Immature natural killer cell (primary cell): ENCODE measurements around the gene COQ10A. TPM values are rescaled to one million over a fixed set of nuclear protein-coding genes. Genes with fewer than 3 reads are reported as not detected.
"Not testable (repeated sequence)": the region's sequence is repeated elsewhere in the genome, so short reads cannot be mapped to it uniquely, and the experiment has no call there.

Experiments used
- DNase-seq, 3 donors: peaks; one replicate each; pipeline ENCODE4 v3.0.0; 2022; ENCODE audit warnings: mixed read lengths in 1 of 3
- H3K27ac Mint-ChIP-seq, 6 donors: one replicate each; pipeline ENCODE4 v1.8.0; 2020; ENCODE audit warnings: mixed read lengths in 6 of 6, mild to moderate bottlenecking in 5 of 6, inconsistent platforms in 4 of 6, moderate library complexity in 3 of 6
- H3K27me3 Mint-ChIP-seq, 3 donors: one replicate each; pipeline ENCODE4 v1.8.0; 2020 to 2021; ENCODE audit warnings: low read depth in 3 of 3, mild to moderate bottlenecking in 3 of 3, mixed read lengths in 3 of 3, moderate library complexity in 3 of 3, inconsistent platforms in 1 of 3
- H3K36me3 Mint-ChIP-seq, 3 donors: one replicate each; pipeline ENCODE4 v1.8.0; 2020; ENCODE audit warnings: mixed read lengths in 3 of 3, inconsistent platforms in 2 of 3, mild to moderate bottlenecking in 2 of 3
- H3K4me1 Mint-ChIP-seq, 2 donors: one replicate each; pipeline ENCODE4 v1.8.0; 2020; ENCODE audit warnings: inconsistent platforms in 2 of 2, mild to moderate bottlenecking in 2 of 2, mixed read lengths in 2 of 2, moderate library complexity in 1 of 2
- H3K4me3 Mint-ChIP-seq, 5 donors: one replicate each; pipeline ENCODE4 v1.8.0; 2020; ENCODE audit warnings: mild to moderate bottlenecking in 5 of 5, mixed read lengths in 5 of 5, inconsistent platforms in 3 of 5, moderate library complexity in 3 of 5
- H3K9me3 Mint-ChIP-seq, 6 donors: one replicate each; pipeline ENCODE4 v1.8.0; 2020; ENCODE audit warnings: mild to moderate bottlenecking in 6 of 6, mixed read lengths in 6 of 6, inconsistent platforms in 4 of 6, moderate library complexity in 3 of 6
- polyA plus RNA-seq, 3 donors: library from polyadenylated mRNA; unstranded; fragments of 300-500 nt; fragmentation: Illumina TruSeq; gene quantifications; one replicate each; pipeline ENCODE4 v1.2.3, GENCODE V29; 2021

The COQ10A gene
- polyA plus RNA-seq, 3 donors from 2014 or later, result 12.0 to 18.6 (median 18.3) TPM

- H3K4me3 Mint-ChIP-seq, result peak overlapping the region; percentile 91 to 98 (median 97)
- H3K9me3 Mint-ChIP-seq, result no peaks in the 10 kb centered on the region
- H3K4me1 Mint-ChIP-seq, result peaks cover 19 to 20% of the 10 kb centered on the region in 2 donors
- peaks cover 0 to 12% (median 4%) of the 10 kb centered on the region in 3 donors for H3K36me3 Mint-ChIP-seq
- peaks cover 0 to 7% (median 6%) of the 10 kb centered on the region in 3 donors for H3K27me3 Mint-ChIP-seq
- DNase-seq, result no peak
- peak overlapping the region; percentile 82 to 94 (median 89) for H3K27ac Mint-ChIP-seq
These were observed 815 bp downstream of the COQ10A start for GRCh38 chr12:56267443-56268071.

- Mint-ChIP-seq H3K27ac (peak overlapping the region in 3 of 6 donors; percentile 10 to 76 (median 25)), H3K4me3 (no peak overlapping the region)
These were observed 4.3 kb downstream of the COQ10A start for GRCh38 chr12:56271031-56271430.

GRCh38 chr12:56272468-56272867 is 5.7 kb downstream of the COQ10A start:
- peak overlapping the region in 1 of 6 donors; percentile 24 for H3K27ac Mint-ChIP-seq
- not testable (repeated sequence) for DNase-seq

More at GRCh38 chr12:56271031-56271430, 4.3 kb downstream of the COQ10A start:
- DNase-seq, result no peak
- Mint-ChIP-seq H3K36me3 (peaks cover 11 to 34% (median 16%) of the 10 kb centered on the region in 3 donors), H3K27me3 (peaks cover 0 to 7% (median 6%) of the 10 kb centered on the region in 3 donors), H3K4me1 (peaks cover 17 to 20% of the 10 kb centered on the region in 2 donors), H3K9me3 (no peaks in the 10 kb centered on the region)

GRCh38 chr12:56274299-56274698 is 7.6 kb downstream of the COQ10A start:
- peaks cover 17 to 41% (median 20%) of the 10 kb centered on the region in 3 donors for H3K36me3 Mint-ChIP-seq
- H3K4me3 Mint-ChIP-seq, result no peak overlapping the region
- DNase-seq, result no peak
- no peaks in the 10 kb centered on the region for H3K27me3 Mint-ChIP-seq
- no peaks in the 10 kb centered on the region for H3K4me1 Mint-ChIP-seq
- no peaks in the 10 kb centered on the region for H3K9me3 Mint-ChIP-seq
- H3K27ac Mint-ChIP-seq, result no peak overlapping the region

More at GRCh38 chr12:56272468-56272867, 5.7 kb downstream of the COQ10A start:
- not testable (repeated sequence) for H3K4me1 Mint-ChIP-seq, H3K27me3 Mint-ChIP-seq, H3K4me3 Mint-ChIP-seq, H3K9me3 Mint-ChIP-seq
- peaks cover 14 to 36% (median 18%) of the 10 kb centered on the region in 3 donors for H3K36me3 Mint-ChIP-seq

GRCh38 chr12:56278905-56279304 is 12.2 kb downstream of the COQ10A start:
- Mint-ChIP-seq H3K4me1 (no peaks in the 10 kb centered on the region), H3K27me3 (peaks cover 0 to 4% (median 2%) of the 10 kb centered on the region in 3 donors), H3K36me3 (peaks cover 26 to 41% (median 29%) of the 10 kb centered on the region in 3 donors), H3K4me3 (no peak overlapping the region), H3K9me3 (no peaks in the 10 kb centered on the region), H3K27ac (no peak overlapping the region)
- DNase-seq, result no peak

- Mint-ChIP-seq H3K27me3 (peaks cover 0 to 4% (median 2%) of the 10 kb centered on the region in 3 donors), H3K27ac (peak overlapping the region in 3 of 6 donors; percentile 18 to 65 (median 61)), H3K36me3 (peaks cover 22 to 37% (median 26%) of the 10 kb centered on the region in 3 donors), H3K9me3 (no peaks in the 10 kb centered on the region), H3K4me1 (no peaks in the 10 kb centered on the region), H3K4me3 (no peak overlapping the region)
- DNase-seq, result no peak
These were observed 14.1 kb downstream of the COQ10A start for GRCh38 chr12:56280849-56281248.

- Mint-ChIP-seq H3K9me3 (no peaks in the 10 kb centered on the region), H3K27ac (peak overlapping the region in 2 of 6 donors; percentile 3 to 49), H3K4me3 (no peak overlapping the region), H3K4me1 (peaks cover 4 to 6% of the 10 kb centered on the region in 2 donors), H3K36me3 (peaks cover 17 to 35% (median 23%) of the 10 kb centered on the region in 3 donors), H3K27me3 (peaks cover 0 to 4% (median 2%) of the 10 kb centered on the region in 3 donors)
- DNase-seq, result no peak
These were observed 15.3 kb downstream of the COQ10A start for GRCh38 chr12:56282030-56282429.

GRCh38 chr12:56282579-56282978 is 15.8 kb downstream of the COQ10A start:
- H3K36me3 Mint-ChIP-seq, result peaks cover 17 to 35% (median 23%) of the 10 kb centered on the region in 3 donors
- H3K27ac Mint-ChIP-seq, result peak overlapping the region in 1 of 6 donors; percentile 3

GRCh38 chr12:56284263-56284662 is 17.5 kb downstream of the COQ10A start:
- not testable (repeated sequence) for H3K4me3 Mint-ChIP-seq, H3K4me1 Mint-ChIP-seq, H3K27me3 Mint-ChIP-seq, H3K27ac Mint-ChIP-seq, H3K9me3 Mint-ChIP-seq, DNase-seq
- H3K36me3 Mint-ChIP-seq, result peaks cover 14 to 31% (median 19%) of the 10 kb centered on the region in 3 donors

More at GRCh38 chr12:56282579-56282978, 15.8 kb downstream of the COQ10A start:
- Mint-ChIP-seq H3K4me3 (no peak overlapping the region), H3K27me3 (peaks cover 0 to 4% (median 2%) of the 10 kb centered on the region in 3 donors), H3K4me1 (peaks cover 4 to 7% of the 10 kb centered on the region in 2 donors), H3K9me3 (no peaks in the 10 kb centered on the region)
- DNase-seq, result no peak

GRCh38 chr12:56286044-56286830 is 19.5 kb downstream of the COQ10A start:
- Mint-ChIP-seq H3K9me3 (no peaks in the 10 kb centered on the region), H3K4me1 (peaks cover 6 to 16% of the 10 kb centered on the region in 2 donors), H3K27me3 (peaks cover 2 to 5% (median 3%) of the 10 kb centered on the region in 3 donors), H3K4me3 (no peak overlapping the region), H3K27ac (peak overlapping the region in 1 of 6 donors; percentile 30), H3K36me3 (peaks cover 14 to 32% (median 14%) of the 10 kb centered on the region in 3 donors)
- DNase-seq, result no peak

- Mint-ChIP-seq H3K9me3 (no peaks in the 10 kb centered on the region), H3K27ac (peak overlapping the region in 1 of 6 donors; percentile 29), H3K4me1 (peaks cover 13 to 31% of the 10 kb centered on the region in 2 donors), H3K4me3 (no peak overlapping the region), H3K36me3 (peaks cover 4 to 21% (median 5%) of the 10 kb centered on the region in 3 donors), H3K27me3 (peaks cover 0 to 3% (median 2%) of the 10 kb centered on the region in 3 donors)
- DNase-seq, result no peak
These were observed 22.1 kb downstream of the COQ10A start for GRCh38 chr12:56288705-56289387.

- H3K4me3 Mint-ChIP-seq, result no peak overlapping the region
These were observed 27.1 kb downstream of the COQ10A start for GRCh38 chr12:56293795-56294194.

GRCh38 chr12:56296295-56296694 is 29.6 kb downstream of the COQ10A start:
- H3K36me3 Mint-ChIP-seq, result peaks cover 0 to 4% (median 0%) of the 10 kb centered on the region in 3 donors
- peaks cover 0 to 3% (median 3%) of the 10 kb centered on the region in 3 donors for H3K27me3 Mint-ChIP-seq
- no peak overlapping the region for H3K4me3 Mint-ChIP-seq
- H3K4me1 Mint-ChIP-seq, result peaks cover 51 to 72% of the 10 kb centered on the region in 2 donors
- no peaks in the 10 kb centered on the region for H3K9me3 Mint-ChIP-seq
- peak overlapping the region in 2 of 6 donors; percentile 55 to 61 for H3K27ac Mint-ChIP-seq
- DNase-seq, result no peak

More at GRCh38 chr12:56293795-56294194, 27.1 kb downstream of the COQ10A start:
- no peak for DNase-seq
- H3K36me3 Mint-ChIP-seq, result peaks cover 0 to 11% (median 0%) of the 10 kb centered on the region in 3 donors
- no peak overlapping the region for H3K27ac Mint-ChIP-seq
- no peaks in the 10 kb centered on the region for H3K9me3 Mint-ChIP-seq
- peaks cover 0 to 3% (median 2%) of the 10 kb centered on the region in 3 donors for H3K27me3 Mint-ChIP-seq
- H3K4me1 Mint-ChIP-seq, result peaks cover 35 to 56% of the 10 kb centered on the region in 2 donors
